ENCODE results near the gene GORAB.

Gene GORAB

GRCh38 chr1:170531758-170532657, at the start of gene GORAB:
Gene GORAB (plus strand): TSS chr1:170532166. CDS start chr1:170532224, 58 bp downstream.
- TF ChIP-seq CTCF (IDR thresholded peaks at IDR 0.05; ENCODE audit: insufficient read depth, low read length, poor library complexity, severe bottlenecking) = no peak
- peak; percentile 89 for DNase-seq (ENCODE audit: extremely low read depth, insufficient read length)
- H3K4me3 ChIP-seq (replicated peaks; ENCODE audit: low read depth, low read length) = peak within 1 kb of the TSS; percentile 89
- no peaks in the 10 kb centered on the region for H3K27me3 ChIP-seq (replicated peaks; ENCODE audit: control insufficient read depth, insufficient read depth, low read length)
- no peaks in the 10 kb centered on the region for H3K36me3 ChIP-seq (ENCODE audit: control insufficient read depth, insufficient read depth, low read length)

GRCh38 chr1:170483051-170483450, 48.9 kb upstream of the GORAB start:
- no peak for DNase-seq (ENCODE audit: extremely low read depth, insufficient read length)
- H3K27me3 ChIP-seq (replicated peaks; ENCODE audit: control insufficient read depth, insufficient read depth, low read length) = no peaks in the 10 kb centered on the region
- no peak overlapping the region for H3K4me3 ChIP-seq (replicated peaks; ENCODE audit: low read depth, low read length)
- no peaks in the 10 kb centered on the region for H3K36me3 ChIP-seq (ENCODE audit: control insufficient read depth, insufficient read depth, low read length)
- no peak for TF ChIP-seq CTCF (IDR thresholded peaks at IDR 0.05; ENCODE audit: insufficient read depth, low read length, poor library complexity, severe bottlenecking)

- no peaks in the 10 kb centered on the region for H3K27me3 ChIP-seq (replicated peaks; ENCODE audit: control insufficient read depth, insufficient read depth, low read length)
- no peak for DNase-seq (ENCODE audit: extremely low read depth, insufficient read length)
- no peak overlapping the region for H3K4me3 ChIP-seq (replicated peaks; ENCODE audit: low read depth, low read length)
- no peaks in the 10 kb centered on the region for H3K36me3 ChIP-seq (ENCODE audit: control insufficient read depth, insufficient read depth, low read length)
- no peak for TF ChIP-seq CTCF (IDR thresholded peaks at IDR 0.05; ENCODE audit: insufficient read depth, low read length, poor library complexity, severe bottlenecking)
Measured at GRCh38 chr1:170487503-170487902, 44.5 kb upstream of the GORAB start.

- H3K4me3 ChIP-seq (replicated peaks; ENCODE audit: low read depth, low read length) = no peak overlapping the region
- TF ChIP-seq CTCF (IDR thresholded peaks at IDR 0.05; ENCODE audit: insufficient read depth, low read length, poor library complexity, severe bottlenecking) = no peak
- H3K27me3 ChIP-seq (replicated peaks; ENCODE audit: control insufficient read depth, insufficient read depth, low read length) = no peaks in the 10 kb centered on the region
- no peaks in the 10 kb centered on the region for H3K36me3 ChIP-seq (ENCODE audit: control insufficient read depth, insufficient read depth, low read length)
- no peak for DNase-seq (ENCODE audit: extremely low read depth, insufficient read length)
Measured at GRCh38 chr1:170491291-170491690, 40.7 kb upstream of the GORAB start.

- H3K36me3 ChIP-seq (ENCODE audit: control insufficient read depth, insufficient read depth, low read length) = no peaks in the 10 kb centered on the region
- H3K27me3 ChIP-seq (replicated peaks; ENCODE audit: control insufficient read depth, insufficient read depth, low read length) = no peaks in the 10 kb centered on the region
- no peak for DNase-seq (ENCODE audit: extremely low read depth, insufficient read length)
- H3K4me3 ChIP-seq (replicated peaks; ENCODE audit: low read depth, low read length) = no peak overlapping the region
- TF ChIP-seq CTCF (IDR thresholded peaks at IDR 0.05; ENCODE audit: insufficient read depth, low read length, poor library complexity, severe bottlenecking) = no peak
Measured at GRCh38 chr1:170494369-170494768, 37.6 kb upstream of the GORAB start.
